BE2C (cell line): ENCODE data around the gene CNOT1.

Source experiments
- DNase-seq: peaks from one replicate; pipeline ENCODE4 v3.0.0-alpha.2; 2020
- H3K27me3 ChIP-seq: fragments of 250-450 bp; sonication (Bioruptor Pico); 2 replicates; pipeline ENCODE4 v1.5.1; 2020; ENCODE audit warnings: mild to moderate bottlenecking
- H3K36me3 ChIP-seq: fragments of 250-450 bp; sonication (Bioruptor Pico); 2 replicates; pipeline ENCODE4 v1.5.1; 2020; ENCODE audit warnings: mild to moderate bottlenecking
- H3K4me1 ChIP-seq: fragments of 250-450 bp; sonication (Bioruptor Pico); 2 replicates; pipeline ENCODE4 v1.5.1; 2020
- H3K4me3 ChIP-seq: 2 replicates; pipeline ENCODE4 v1.5.1; 2011; ENCODE audit warnings: low read depth, low read length
- H3K9me3 ChIP-seq: fragments of 250-450 bp; sonication (Bioruptor Pico); 2 replicates; pipeline ENCODE4 v1.5.1; 2020
- CTCF ChIP-seq: IDR thresholded peaks from 2 replicates; pipeline ENCODE4 v1.5.1; 2012; ENCODE audit warnings: mild to moderate bottlenecking, low read depth, low read length

The CNOT1 gene

GRCh38 chr16:58636466-58636865, 6.8 kb upstream of the CNOT1 start:
- no peaks in the 10 kb centered on the region for H3K4me1 ChIP-seq
- no peaks in the 10 kb centered on the region for H3K27me3 ChIP-seq
- DNase-seq = no peak
- no peaks in the 10 kb centered on the region for H3K36me3 ChIP-seq
- H3K9me3 ChIP-seq = no peaks in the 10 kb centered on the region
- no peak overlapping the region for H3K4me3 ChIP-seq
- TF ChIP-seq CTCF = no peak

- Histone ChIP-seq H3K9me3 (no peaks in the 10 kb centered on the region), H3K4me3 (no peak overlapping the region), H3K4me1 (no peaks in the 10 kb centered on the region), H3K27me3 (no peaks in the 10 kb centered on the region), H3K36me3 (no peaks in the 10 kb centered on the region)
- TF ChIP-seq CTCF = no peak
- no peak for DNase-seq
These were observed 5.9 kb upstream of the CNOT1 start for GRCh38 chr16:58635502-58635901.

- DNase-seq = no peak
These were observed 4.7 kb upstream of the CNOT1 start for GRCh38 chr16:58634265-58634802.

GRCh38 chr16:58628845-58629732, 537 bp downstream of the CNOT1 start:
- Histone ChIP-seq H3K4me3 (peak overlapping the region; percentile 99), H3K27me3 (no peaks in the 10 kb centered on the region), H3K4me1 (0 out of 2 replicates have a peak, but pooled peaks cover 4% of the 10 kb centered on the region), H3K9me3 (no peaks in the 10 kb centered on the region), H3K36me3 (peaks cover 24% of the 10 kb centered on the region)
- TF ChIP-seq CTCF = no peak
- peak; percentile 32 for DNase-seq

More at GRCh38 chr16:58634265-58634802, 4.7 kb upstream of the CNOT1 start:
- Histone ChIP-seq H3K4me3 (no peak overlapping the region), H3K9me3 (no peaks in the 10 kb centered on the region), H3K4me1 (no peaks in the 10 kb centered on the region), H3K36me3 (peaks cover 3% of the 10 kb centered on the region), H3K27me3 (no peaks in the 10 kb centered on the region)
- TF ChIP-seq CTCF = no peak

- DNase-seq = no peak
- H3K4me3 ChIP-seq = no peak overlapping the region
- no peaks in the 10 kb centered on the region for H3K9me3 ChIP-seq
- peaks cover 63% of the 10 kb centered on the region for H3K36me3 ChIP-seq
- no peak for TF ChIP-seq CTCF
- no peaks in the 10 kb centered on the region for H3K27me3 ChIP-seq
- 0 out of 2 replicates have a peak, but pooled peaks cover 4% of the 10 kb centered on the region for H3K4me1 ChIP-seq
These were observed 5.4 kb downstream of the CNOT1 start for GRCh38 chr16:58624209-58624608.

- Histone ChIP-seq H3K27me3 (no peaks in the 10 kb centered on the region), H3K36me3 (peaks cover 80% of the 10 kb centered on the region), H3K4me3 (no peak overlapping the region), H3K9me3 (no peaks in the 10 kb centered on the region), H3K4me1 (no peaks in the 10 kb centered on the region)
- no peak for DNase-seq
- TF ChIP-seq CTCF = no peak
These were observed 9.2 kb downstream of the CNOT1 start for GRCh38 chr16:58620396-58620795.
